ENCODE results near the gene TMEM97. TPM values are rescaled to one million over a fixed set of nuclear protein-coding genes. Genes with fewer than 3 reads are reported as not detected.

Gene TMEM97
- total RNA-seq, 2 donors from 2014 or later: 23.4 to 38.2 TPM

GRCh38 chr17:28366605-28367004, 47.6 kb downstream of the TMEM97 start:
- DNase-seq (no peak), ATAC-seq (replicated peaks in 1 of 2) (no peak)
- no peaks in the 10 kb centered on the region for H3K9me3 Mint-ChIP-seq
- H3K27ac Mint-ChIP-seq: no peak overlapping the region
- no peaks in the 10 kb centered on the region for H3K36me3 Mint-ChIP-seq (ENCODE audit: insufficient read depth in 2 of 2)
- no peaks in the 10 kb centered on the region for H3K27me3 Mint-ChIP-seq (ENCODE audit: low read depth)
- peaks cover 6% of the 10 kb centered on the region for H3K4me1 Mint-ChIP-seq (ENCODE audit: low read depth)
- no peak overlapping the region for H3K4me3 Mint-ChIP-seq

GRCh38 chr17:28367641-28368305, 48.8 kb downstream of the TMEM97 start:
- H3K27ac Mint-ChIP-seq: no peak overlapping the region
- no peaks in the 10 kb centered on the region for H3K36me3 Mint-ChIP-seq (ENCODE audit: insufficient read depth in 2 of 2)
- no peaks in the 10 kb centered on the region for H3K9me3 Mint-ChIP-seq
- ATAC-seq (replicated peaks in 1 of 2) (no peak), DNase-seq (no peak)
- no peaks in the 10 kb centered on the region for H3K27me3 Mint-ChIP-seq (ENCODE audit: low read depth)
- H3K4me1 Mint-ChIP-seq (ENCODE audit: low read depth): peaks cover 10% of the 10 kb centered on the region
- no peak overlapping the region for H3K4me3 Mint-ChIP-seq

- peaks cover 0 to 3% of the 10 kb centered on the region in 2 donors for H3K36me3 Mint-ChIP-seq (ENCODE audit: insufficient read depth in 2 of 2)
Observed at GRCh38 chr17:28368306-28368831, 49.4 kb downstream of the TMEM97 start.

GRCh38 chr17:28368915-28369683, 50.1 kb downstream of the TMEM97 start:
- Mint-ChIP-seq H3K4me3 (no peak overlapping the region), H3K9me3 (no peaks in the 10 kb centered on the region), H3K4me1 (ENCODE audit: low read depth) (peaks cover 22% of the 10 kb centered on the region), H3K27me3 (ENCODE audit: low read depth) (no peaks in the 10 kb centered on the region), H3K27ac (no peak overlapping the region), H3K36me3 (ENCODE audit: insufficient read depth in 2 of 2) (peaks cover 0 to 4% of the 10 kb centered on the region in 2 donors)
- no peak for ATAC-seq (replicated peaks in 1 of 2)
- DNase-seq: no peak

More at GRCh38 chr17:28368306-28368831, 49.4 kb downstream of the TMEM97 start:
- Mint-ChIP-seq H3K4me3 (no peak overlapping the region), H3K4me1 (ENCODE audit: low read depth) (peaks cover 16% of the 10 kb centered on the region), H3K9me3 (no peaks in the 10 kb centered on the region), H3K27me3 (ENCODE audit: low read depth) (no peaks in the 10 kb centered on the region), H3K27ac (no peak overlapping the region)
- ATAC-seq (replicated peaks in 1 of 2) (no peak), DNase-seq (no peak)

- Mint-ChIP-seq H3K9me3 (no peaks in the 10 kb centered on the region), H3K4me1 (ENCODE audit: low read depth) (peaks cover 22% of the 10 kb centered on the region), H3K27me3 (ENCODE audit: low read depth) (no peaks in the 10 kb centered on the region), H3K27ac (no peak overlapping the region), H3K36me3 (ENCODE audit: insufficient read depth in 2 of 2) (peaks cover 0 to 4% of the 10 kb centered on the region in 2 donors), H3K4me3 (no peak overlapping the region)
- DNase-seq (no peak), ATAC-seq (replicated peaks in 1 of 2) (no peak)
Observed at GRCh38 chr17:28369684-28370034, 50.7 kb downstream of the TMEM97 start.

- H3K27me3 Mint-ChIP-seq (ENCODE audit: low read depth): no peaks in the 10 kb centered on the region
- no peak for DNase-seq
- H3K4me3 Mint-ChIP-seq: peak within 1 kb of the TSS; percentile 92 to 96
- H3K4me1 Mint-ChIP-seq (ENCODE audit: low read depth): peaks cover 22% of the 10 kb centered on the region
- H3K27ac Mint-ChIP-seq: peak within 1 kb of the TSS; percentile 58
- H3K36me3 Mint-ChIP-seq (ENCODE audit: insufficient read depth in 2 of 2): peaks cover 0 to 4% of the 10 kb centered on the region in 2 donors
- ATAC-seq (replicated peaks in 1 of 2): no peak
- H3K9me3 Mint-ChIP-seq: no peaks in the 10 kb centered on the region
Observed at GRCh38 chr17:28370035-28370743, 51.2 kb downstream of the TMEM97 start, which contains the start of gene VTN. TSS of gene VTN (minus strand) at chr17:28370307. CDS start at chr17:28370203, 104 bp downstream.

- Mint-ChIP-seq H3K4me3 (peak overlapping the region; percentile 92 to 96), H3K27me3 (ENCODE audit: low read depth) (no peaks in the 10 kb centered on the region), H3K27ac (peak overlapping the region; percentile 58), H3K36me3 (ENCODE audit: insufficient read depth in 2 of 2) (peaks cover 0 to 4% of the 10 kb centered on the region in 2 donors), H3K4me1 (ENCODE audit: low read depth) (peaks cover 22% of the 10 kb centered on the region), H3K9me3 (no peaks in the 10 kb centered on the region)
- no peak for ATAC-seq (replicated peaks in 1 of 2)
- no peak for DNase-seq
Observed at GRCh38 chr17:28370744-28371103, 51.7 kb downstream of the TMEM97 start.

- H3K4me1 Mint-ChIP-seq (ENCODE audit: low read depth): peaks cover 22% of the 10 kb centered on the region
- no peaks in the 10 kb centered on the region for H3K9me3 Mint-ChIP-seq
- peak; percentile 90 to 93 for DNase-seq
- peak within 1 kb of the TSS; percentile 92 to 96 for H3K4me3 Mint-ChIP-seq
- ATAC-seq (replicated peaks in 1 of 2): peak; percentile 87 to 88
- H3K36me3 Mint-ChIP-seq (ENCODE audit: insufficient read depth in 2 of 2): peaks cover 0 to 4% of the 10 kb centered on the region in 2 donors
- peak within 1 kb of the TSS; percentile 65 for H3K27ac Mint-ChIP-seq
- H3K27me3 Mint-ChIP-seq (ENCODE audit: low read depth): no peaks in the 10 kb centered on the region
Observed at GRCh38 chr17:28371245-28372202, 52.5 kb downstream of the TMEM97 start, which contains the start of gene SARM1. TSS of gene SARM1 (plus strand) at chr17:28371694. CDS start at chr17:28372033, 339 bp downstream.

GRCh38 chr17:28372203-28372944, 53.4 kb downstream of the TMEM97 start:
- peak; percentile 31 to 36 for DNase-seq
- Mint-ChIP-seq H3K36me3 (ENCODE audit: insufficient read depth in 2 of 2) (peaks cover 0 to 4% of the 10 kb centered on the region in 2 donors), H3K27ac (no peak overlapping the region), H3K4me3 (peak overlapping the region; percentile 92 to 96), H3K27me3 (ENCODE audit: low read depth) (no peaks in the 10 kb centered on the region), H3K9me3 (no peaks in the 10 kb centered on the region), H3K4me1 (ENCODE audit: low read depth) (peaks cover 22% of the 10 kb centered on the region)
- ATAC-seq (replicated peaks in 1 of 2): peak in 1 of 2 donors; percentile 8

GRCh38 chr17:28372945-28373274, 53.9 kb downstream of the TMEM97 start:
- no peak for ATAC-seq (replicated peaks in 1 of 2)
- Mint-ChIP-seq H3K27me3 (ENCODE audit: low read depth) (no peaks in the 10 kb centered on the region), H3K4me1 (ENCODE audit: low read depth) (peaks cover 22% of the 10 kb centered on the region), H3K9me3 (no peaks in the 10 kb centered on the region), H3K4me3 (peak overlapping the region; percentile 92 to 96), H3K27ac (no peak overlapping the region), H3K36me3 (ENCODE audit: insufficient read depth in 2 of 2) (peaks cover 0 to 4% of the 10 kb centered on the region in 2 donors)
- DNase-seq: no peak
